SH-SY5Y (cell line): ENCODE measurements around the gene USP37.

Experiments used
- GATA2 ChIP-seq: IDR thresholded peaks from 2 replicates; pipeline ENCODE4 v1.6.1; 2011; ENCODE audit warnings: mild to moderate bottlenecking, low read depth, low read length
- GATA3 ChIP-seq: IDR thresholded peaks from 2 replicates; pipeline ENCODE4 v1.6.1; 2011; ENCODE audit warnings: low read depth, mild to moderate bottlenecking, low read length, moderate library complexity

DNA sequence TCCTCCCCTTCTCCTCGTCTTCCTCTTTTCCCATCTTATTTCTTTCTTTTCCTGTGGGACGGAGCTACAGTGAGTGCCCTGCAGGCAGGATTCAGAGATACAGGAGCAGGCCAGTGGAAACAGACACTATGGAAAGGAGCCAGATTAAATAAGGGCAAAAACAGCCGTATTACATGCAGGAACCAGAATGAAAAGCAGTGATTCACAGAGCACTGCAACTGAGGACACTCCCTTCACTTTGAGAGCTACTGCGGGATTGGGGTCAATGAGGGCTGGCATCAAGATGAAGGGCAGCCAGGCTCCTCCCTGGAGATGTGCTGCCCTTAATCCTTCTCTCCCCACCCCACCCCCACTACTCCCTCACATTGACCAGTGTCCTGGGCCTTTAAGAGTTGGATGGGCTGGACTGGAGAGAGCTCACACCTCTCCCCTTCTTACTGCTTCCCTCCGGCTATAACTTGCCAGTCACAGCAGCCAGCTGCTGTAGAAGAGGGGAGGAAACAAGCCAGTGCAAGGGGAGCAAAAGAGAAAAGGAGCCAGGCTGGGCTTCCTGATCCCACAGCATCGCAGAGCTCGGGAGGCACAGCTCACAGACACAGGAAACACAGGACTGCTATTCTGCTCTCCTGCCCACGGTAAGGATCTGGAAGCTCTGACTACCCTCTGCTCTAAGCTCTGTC lies 39.4 kb upstream of the USP37 start, which contains the start of gene PLCD4:
- no peak for TF ChIP-seq GATA3
- TF ChIP-seq GATA2 = peak; percentile 65
